Measurements from ENCODE around the gene LCK.

Gene LCK

GRCh38 chr1:32231843-32232432 is 19.1 kb upstream of the LCK start:
- Histone ChIP-seq H3K36me3 (ENCODE audit: insufficient read depth, low read length) (peaks cover 43% of the 10 kb centered on the region), H3K27ac (no peak overlapping the region)

GRCh38 chr1:32232558-32233304 is 18.3 kb upstream of the LCK start:
- H3K4me3 ChIP-seq, result no peak overlapping the region
- DNase-seq (ENCODE audit: low read depth, low spot score), result no peak
- H3K27ac ChIP-seq, result no peak overlapping the region
- no peak overlapping the region for H3K9ac ChIP-seq (ENCODE audit: insufficient read length)
- H3K36me3 ChIP-seq (ENCODE audit: insufficient read depth, low read length), result peaks cover 37% of the 10 kb centered on the region
- TF ChIP-seq POLR2AphosphoS5 (IDR thresholded peaks at IDR 0.05; ENCODE audit: borderline replicate concordance, low read depth, low read length) (no peak), EZH2 (IDR thresholded peaks at IDR 0.05) (no peak), FOXP2 (optimal IDR thresholded peaks at IDR 0.05; ENCODE audit: control extremely low read depth, extremely low read length, insufficient read depth) (no peak)
- no peaks in the 10 kb centered on the region for H3K9me3 ChIP-seq (ENCODE audit: low read depth, low read length)

More at GRCh38 chr1:32231843-32232432, 19.1 kb upstream of the LCK start:
- Histone ChIP-seq H3K4me3 (no peak overlapping the region), H3K9ac (ENCODE audit: insufficient read length) (no peak overlapping the region), H3K9me3 (ENCODE audit: low read depth, low read length) (no peaks in the 10 kb centered on the region)
- TF ChIP-seq FOXP2 (optimal IDR thresholded peaks at IDR 0.05; ENCODE audit: control extremely low read depth, extremely low read length, insufficient read depth), result no peak
- TF ChIP-seq POLR2AphosphoS5 (IDR thresholded peaks at IDR 0.05; ENCODE audit: borderline replicate concordance, low read depth, low read length), result no peak
- TF ChIP-seq EZH2 (IDR thresholded peaks at IDR 0.05), result no peak
- DNase-seq (ENCODE audit: low read depth, low spot score), result no peak

GRCh38 chr1:32234792-32235191 is 16.3 kb upstream of the LCK start:
- H3K27ac ChIP-seq, result no peak overlapping the region
- no peak for DNase-seq (ENCODE audit: low read depth, low spot score)
- H3K4me3 ChIP-seq, result no peak overlapping the region
- H3K9me3 ChIP-seq (ENCODE audit: low read depth, low read length), result no peaks in the 10 kb centered on the region
- peaks cover 20% of the 10 kb centered on the region for H3K36me3 ChIP-seq (ENCODE audit: insufficient read depth, low read length)
- TF ChIP-seq EZH2 (IDR thresholded peaks at IDR 0.05), result no peak
- TF ChIP-seq FOXP2 (optimal IDR thresholded peaks at IDR 0.05; ENCODE audit: control extremely low read depth, extremely low read length, insufficient read depth), result no peak
- TF ChIP-seq POLR2AphosphoS5 (IDR thresholded peaks at IDR 0.05; ENCODE audit: borderline replicate concordance, low read depth, low read length), result no peak
- no peak overlapping the region for H3K9ac ChIP-seq (ENCODE audit: insufficient read length)

GRCh38 chr1:32239337-32239736 is 11.7 kb upstream of the LCK start:
- Histone ChIP-seq H3K27ac (no peak overlapping the region), H3K4me3 (no peak overlapping the region), H3K9me3 (ENCODE audit: low read depth, low read length) (no peaks in the 10 kb centered on the region), H3K36me3 (ENCODE audit: insufficient read depth, low read length) (no peaks in the 10 kb centered on the region), H3K9ac (ENCODE audit: insufficient read length) (no peak overlapping the region)
- no peak for TF ChIP-seq FOXP2 (optimal IDR thresholded peaks at IDR 0.05; ENCODE audit: control extremely low read depth, extremely low read length, insufficient read depth)
- no peak for TF ChIP-seq POLR2AphosphoS5 (IDR thresholded peaks at IDR 0.05; ENCODE audit: borderline replicate concordance, low read depth, low read length)
- TF ChIP-seq EZH2 (IDR thresholded peaks at IDR 0.05), result no peak
- DNase-seq (ENCODE audit: low read depth, low spot score), result no peak

GRCh38 chr1:32239790-32240139 is 11.3 kb upstream of the LCK start:
- no peak for TF ChIP-seq EZH2 (IDR thresholded peaks at IDR 0.05)
- H3K9ac ChIP-seq (ENCODE audit: insufficient read length), result no peak overlapping the region
- DNase-seq (ENCODE audit: low read depth, low spot score), result no peak
- H3K4me3 ChIP-seq, result no peak overlapping the region
- no peaks in the 10 kb centered on the region for H3K9me3 ChIP-seq (ENCODE audit: low read depth, low read length)
- H3K36me3 ChIP-seq (ENCODE audit: insufficient read depth, low read length), result no peaks in the 10 kb centered on the region
- no peak overlapping the region for H3K27ac ChIP-seq

- H3K4me3 ChIP-seq, result peak overlapping the region; percentile 48
- H3K9ac ChIP-seq (ENCODE audit: insufficient read length), result no peak overlapping the region
- no peak overlapping the region for H3K27ac ChIP-seq
- DNase-seq (ENCODE audit: low read depth, low spot score), result no peak
- TF ChIP-seq POLR2AphosphoS5 (IDR thresholded peaks at IDR 0.05; ENCODE audit: borderline replicate concordance, low read depth, low read length) (no peak), EZH2 (IDR thresholded peaks at IDR 0.05) (no peak), FOXP2 (optimal IDR thresholded peaks at IDR 0.05; ENCODE audit: control extremely low read depth, extremely low read length, insufficient read depth) (no peak)
- H3K9me3 ChIP-seq (ENCODE audit: low read depth, low read length), result no peaks in the 10 kb centered on the region
- H3K36me3 ChIP-seq (ENCODE audit: insufficient read depth, low read length), result no peaks in the 10 kb centered on the region
Observed at GRCh38 chr1:32240140-32240951, 10.7 kb upstream of the LCK start.

- DNase-seq (ENCODE audit: low read depth, low spot score), result no peak
- no peak overlapping the region for H3K9ac ChIP-seq (ENCODE audit: insufficient read length)
- TF ChIP-seq FOXP2 (optimal IDR thresholded peaks at IDR 0.05; ENCODE audit: control extremely low read depth, extremely low read length, insufficient read depth), result no peak
- no peak for TF ChIP-seq EZH2 (IDR thresholded peaks at IDR 0.05)
- TF ChIP-seq POLR2AphosphoS5 (IDR thresholded peaks at IDR 0.05; ENCODE audit: borderline replicate concordance, low read depth, low read length), result no peak
Observed at GRCh38 chr1:32241001-32241763, 9.9 kb upstream of the LCK start.

GRCh38 chr1:32242341-32242851 is 8.7 kb upstream of the LCK start:
- no peak for DNase-seq (ENCODE audit: low read depth, low spot score)
- Histone ChIP-seq H3K9me3 (ENCODE audit: low read depth, low read length) (no peaks in the 10 kb centered on the region), H3K27ac (no peak overlapping the region), H3K9ac (ENCODE audit: insufficient read length) (no peak overlapping the region), H3K36me3 (ENCODE audit: insufficient read depth, low read length) (no peaks in the 10 kb centered on the region), H3K4me3 (no peak overlapping the region)
- no peak for TF ChIP-seq POLR2AphosphoS5 (IDR thresholded peaks at IDR 0.05; ENCODE audit: borderline replicate concordance, low read depth, low read length)
- no peak for TF ChIP-seq FOXP2 (optimal IDR thresholded peaks at IDR 0.05; ENCODE audit: control extremely low read depth, extremely low read length, insufficient read depth)
- TF ChIP-seq EZH2 (IDR thresholded peaks at IDR 0.05), result no peak

More at GRCh38 chr1:32241001-32241763, 9.9 kb upstream of the LCK start:
- Histone ChIP-seq H3K36me3 (ENCODE audit: insufficient read depth, low read length) (no peaks in the 10 kb centered on the region), H3K4me3 (peak overlapping the region; percentile 48; the same call in 1 of the 2 replicates), H3K9me3 (ENCODE audit: low read depth, low read length) (no peaks in the 10 kb centered on the region), H3K27ac (no peak overlapping the region)
